HEK293 (cell line): ENCODE measurements around the gene ZCCHC8.

ENCODE experiments used
- CTCF ChIA-PET: fragments of 350-600 bp; formaldehyde crosslinking; extraction: SDS; loops from one replicate; lab custom pipeline; 2021; ENCODE audit warnings: antibody characterized with exemption; lab: Yijun Ruan, JAX
- POLR2A ChIA-PET: fragments of 300-600 bp; formaldehyde crosslinking; extraction: SDS; loops from one replicate; lab custom pipeline; 2020; ENCODE audit warnings: antibody characterized with exemption, inconsistent platforms; lab: Yijun Ruan, JAX
- H3K27ac ChIP-seq: fragments of 200-500 bp; sonication (Bioruptor generic); 2 replicates; pipeline ENCODE4 v1.5.1; 2014; ENCODE audit warnings: low read depth, low read length, control low read depth, inconsistent platforms; ENCODE audit errors: extremely low read depth
- H3K36me3 ChIP-seq, 2 experiments: fragments of 200-500 bp in 1 of 2; sonication (Bioruptor generic) in 1 of 2; 1 replicate in 1 of 2; 2 replicates in 1 of 2; pipeline ENCODE4 v1.5.1; 2014 to 2017; ENCODE audit warnings: inconsistent platforms in 2 of 2, low read length in 2 of 2; ENCODE audit not compliant: control insufficient read depth in 2 of 2, insufficient read depth in 1 of 2
- H3K4me1 ChIP-seq: fragments of 200-500 bp; sonication (Bioruptor generic); 2 replicates; pipeline ENCODE4 v1.5.1; 2014; ENCODE audit warnings: mild to moderate bottlenecking, low read length, inconsistent platforms; ENCODE audit not compliant: control insufficient read depth, insufficient read depth
- H3K4me3 ChIP-seq: 2 replicates; pipeline ENCODE4 v1.5.1; 2011; ENCODE audit warnings: low read depth, mild to moderate bottlenecking, control low read depth, low read length, moderate library complexity
- H3K9me3 ChIP-seq: fragments of 200-500 bp; sonication (Bioruptor generic); 2 replicates; pipeline ENCODE4 v1.5.1; 2014; ENCODE audit warnings: low read depth, low read length, inconsistent platforms; ENCODE audit not compliant: control insufficient read depth, insufficient read depth
- GLI2 ChIP-seq: fragments of 450-650 bp; formaldehyde crosslinking; IDR thresholded peaks from 2 replicates; pipeline ENCODE4; 2017; ENCODE audit warnings: missing biosample characterization, missing genetic modification characterization, low read depth, borderline replicate concordance
- IKZF3 ChIP-seq: fragments of 450-650 bp; IDR thresholded peaks from 2 replicates; pipeline ENCODE4 v1.5.0; 2018; ENCODE audit warnings: missing biosample characterization, mild to moderate bottlenecking, missing genetic modification characterization, moderate library complexity
- KLF8 ChIP-seq: fragments of 450-650 bp; formaldehyde crosslinking; IDR thresholded peaks from 2 replicates; pipeline ENCODE4 v1.5.1; 2016; ENCODE audit warnings: missing biosample characterization, missing genetic modification characterization
- KLF9 ChIP-seq: fragments of 450-650 bp; formaldehyde crosslinking; IDR thresholded peaks from 2 replicates; pipeline ENCODE4 v1.5.1; 2016; ENCODE audit warnings: missing biosample characterization, missing genetic modification characterization, low read depth
- MEIS1 ChIP-seq: sonication (generic); formaldehyde crosslinking; IDR thresholded peaks from 2 replicates; pipeline ENCODE4 v1.8.1; 2022; ENCODE audit warnings: missing genetic modification reagents, mild to moderate bottlenecking, borderline replicate concordance
- MZF1 ChIP-seq: fragments of 450-650 bp; formaldehyde crosslinking; IDR thresholded peaks from 2 replicates; pipeline ENCODE4 v1.5.1; 2017; ENCODE audit warnings: missing biosample characterization, missing genetic modification characterization, borderline replicate concordance
- SETDB1 ChIP-seq: IDR thresholded peaks from one replicate; pipeline ENCODE4 v1.6.1; 2017; ENCODE audit warnings: mild to moderate bottlenecking, low read length, moderate library complexity, mixed read lengths; ENCODE audit not compliant: insufficient read length
- SP3 ChIP-seq: fragments of 450-650 bp; formaldehyde crosslinking; IDR thresholded peaks from 2 replicates; pipeline ENCODE4 v1.5.1; 2016; ENCODE audit warnings: missing biosample characterization, missing genetic modification characterization
- YY2 ChIP-seq: fragments of 450-650 bp; formaldehyde crosslinking; IDR thresholded peaks from 2 replicates; pipeline ENCODE4 v1.5.1; 2016; ENCODE audit warnings: missing biosample characterization, missing genetic modification characterization
- ZBTB17 ChIP-seq: fragments of 450-650 bp; formaldehyde crosslinking; IDR thresholded peaks from 2 replicates; pipeline ENCODE4 v1.5.1; 2016; ENCODE audit warnings: missing biosample characterization, missing genetic modification characterization
- ZBTB6 ChIP-seq: fragments of 450-650 bp; formaldehyde crosslinking; IDR thresholded peaks from 2 replicates; pipeline ENCODE4 v1.5.1; 2017; ENCODE audit warnings: missing biosample characterization, missing genetic modification characterization
- ZNF112 ChIP-seq: fragments of 450-650 bp; formaldehyde crosslinking; IDR thresholded peaks from 2 replicates; pipeline ENCODE4 v1.5.0; 2017; ENCODE audit warnings: missing biosample characterization, missing genetic modification characterization
- ZNF133 ChIP-seq: fragments of 450-650 bp; formaldehyde crosslinking; IDR thresholded peaks from 2 replicates; pipeline ENCODE4 v1.5.1; 2016; ENCODE audit warnings: missing biosample characterization, missing genetic modification characterization
- ZNF18 ChIP-seq: fragments of 450-650 bp; formaldehyde crosslinking; IDR thresholded peaks from 2 replicates; pipeline ENCODE4 v1.5.1; 2016; ENCODE audit warnings: missing biosample characterization, missing genetic modification characterization
- ZNF2 ChIP-seq: fragments of 450-650 bp; formaldehyde crosslinking; IDR thresholded peaks from 2 replicates; pipeline ENCODE4 v1.5.1; 2016; ENCODE audit warnings: missing biosample characterization, missing genetic modification characterization
- ZNF211 ChIP-seq: fragments of 450-650 bp; formaldehyde crosslinking; IDR thresholded peaks from 2 replicates; pipeline ENCODE4 v1.5.1; 2016; ENCODE audit warnings: low read depth, missing biosample characterization, missing genetic modification characterization
- ZNF221 ChIP-seq: fragments of 450-650 bp; formaldehyde crosslinking; IDR thresholded peaks from 2 replicates; pipeline ENCODE4 v1.5.1; 2017; ENCODE audit warnings: missing biosample characterization, missing genetic modification characterization, borderline replicate concordance
- ZNF335 ChIP-seq: fragments of 450-650 bp; formaldehyde crosslinking; conservative IDR thresholded peaks from 2 replicates; pipeline ENCODE4 v1.5.1; 2016; ENCODE audit warnings: missing biosample characterization, missing genetic modification characterization
- ZNF416 ChIP-seq: fragments of 450-650 bp; formaldehyde crosslinking; IDR thresholded peaks from 2 replicates; pipeline ENCODE4 v1.5.1; 2016; ENCODE audit warnings: missing biosample characterization, missing genetic modification characterization
- ZNF518A ChIP-seq: fragments of 450-650 bp; formaldehyde crosslinking; conservative IDR thresholded peaks from 2 replicates; pipeline ENCODE4 v1.5.1; 2016; ENCODE audit warnings: low read depth, missing biosample characterization, missing genetic modification characterization
- ZNF530 ChIP-seq: fragments of 450-650 bp; formaldehyde crosslinking; IDR thresholded peaks from 2 replicates; pipeline ENCODE4 v1.5.1; 2016; ENCODE audit warnings: low read depth, missing biosample characterization, missing genetic modification characterization
- ZNF544 ChIP-seq: fragments of 450-650 bp; formaldehyde crosslinking; IDR thresholded peaks from 2 replicates; pipeline ENCODE4 v1.5.0; 2017; ENCODE audit warnings: missing biosample characterization, missing genetic modification characterization
- ZNF561 ChIP-seq: fragments of 450-650 bp; IDR thresholded peaks from 2 replicates; pipeline ENCODE4 v1.5.1; 2018; ENCODE audit warnings: missing biosample characterization, missing genetic modification characterization, borderline replicate concordance
- ZNF629 ChIP-seq: fragments of 450-650 bp; formaldehyde crosslinking; IDR thresholded peaks from 2 replicates; pipeline ENCODE4 v1.5.1; 2017; ENCODE audit warnings: missing biosample characterization, missing genetic modification characterization
- ZNF658 ChIP-seq: fragments of 450-650 bp; formaldehyde crosslinking; IDR thresholded peaks from 2 replicates; pipeline ENCODE4; 2016; ENCODE audit warnings: missing biosample characterization, missing genetic modification characterization
- ZNF660 ChIP-seq: fragments of 450-650 bp; IDR thresholded peaks from 2 replicates; pipeline ENCODE4 v1.5.1; 2018; ENCODE audit warnings: missing biosample characterization, mild to moderate bottlenecking, missing genetic modification characterization
- ZNF677 ChIP-seq: fragments of 450-650 bp; IDR thresholded peaks from 2 replicates; pipeline ENCODE4 v1.5.0; 2018; ENCODE audit warnings: missing biosample characterization, mild to moderate bottlenecking, missing genetic modification characterization, moderate library complexity
- TF ChIP-seq, protein P1 (sequence below): fragments of 450-650 bp; formaldehyde crosslinking; IDR thresholded peaks from 2 replicates; pipeline ENCODE4 v1.5.1; 2016; ENCODE audit warnings: missing biosample characterization, missing genetic modification characterization

The ZCCHC8 gene

DNA sequence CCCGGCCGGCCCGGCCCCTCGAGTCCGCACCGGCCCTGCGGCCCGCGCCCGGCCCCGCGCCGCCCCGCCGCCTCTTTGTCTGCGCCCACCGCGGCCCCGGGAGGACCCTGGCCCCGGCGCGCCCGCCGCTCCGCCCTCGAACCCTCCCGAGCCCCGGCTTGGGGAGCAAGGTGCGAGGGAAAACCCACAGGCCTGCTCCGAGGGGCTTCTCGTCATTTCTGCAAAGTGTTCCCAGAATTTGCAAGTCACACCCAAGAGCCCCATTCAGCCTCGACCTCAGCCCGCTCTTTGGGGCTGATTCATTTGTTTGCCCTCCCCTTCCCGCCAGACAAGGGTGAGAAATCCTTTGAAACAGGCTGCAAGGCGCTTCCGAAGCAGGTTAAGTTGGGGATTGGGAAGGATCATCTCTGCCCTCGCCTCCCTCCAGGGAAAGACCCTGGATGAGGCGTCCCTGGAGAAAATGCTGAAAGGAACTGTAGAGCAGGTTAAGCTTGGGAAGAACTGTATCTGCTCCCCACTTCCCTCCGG, 77.9 kb downstream of the ZCCHC8 start (continued):
- TF ChIP-seq KLF8 (tag by site-specific recombination): peak; percentile 30; the same call in 1 of the 2 replicates
- TF ChIP-seq ZNF561 (tag by site-specific recombination): no peak
- TF ChIP-seq ZNF660 (tag by site-specific recombination): 0 out of 2 replicates have a peak, but pooled peaks have one; percentile 18
- TF ChIP-seq ZNF544 (tag by site-specific recombination): no peak
- TF ChIP-seq ZNF211: no peak
- no peak for TF ChIP-seq ZNF112 (tag by site-specific recombination)
- TF ChIP-seq ZNF2 (tag by site-specific recombination): no peak
- TF ChIP-seq ZNF530 (tag by site-specific recombination): no peak
- TF ChIP-seq IKZF3 (tag by site-specific recombination): peak; percentile 54; the same call in 1 of the 2 replicates
- no peak for TF ChIP-seq SETDB1
- TF ChIP-seq ZNF658: no peak
- peak; percentile 24 for TF ChIP-seq ZBTB17 (tag by site-specific recombination)
- no peak for TF ChIP-seq GLI2

DNA sequence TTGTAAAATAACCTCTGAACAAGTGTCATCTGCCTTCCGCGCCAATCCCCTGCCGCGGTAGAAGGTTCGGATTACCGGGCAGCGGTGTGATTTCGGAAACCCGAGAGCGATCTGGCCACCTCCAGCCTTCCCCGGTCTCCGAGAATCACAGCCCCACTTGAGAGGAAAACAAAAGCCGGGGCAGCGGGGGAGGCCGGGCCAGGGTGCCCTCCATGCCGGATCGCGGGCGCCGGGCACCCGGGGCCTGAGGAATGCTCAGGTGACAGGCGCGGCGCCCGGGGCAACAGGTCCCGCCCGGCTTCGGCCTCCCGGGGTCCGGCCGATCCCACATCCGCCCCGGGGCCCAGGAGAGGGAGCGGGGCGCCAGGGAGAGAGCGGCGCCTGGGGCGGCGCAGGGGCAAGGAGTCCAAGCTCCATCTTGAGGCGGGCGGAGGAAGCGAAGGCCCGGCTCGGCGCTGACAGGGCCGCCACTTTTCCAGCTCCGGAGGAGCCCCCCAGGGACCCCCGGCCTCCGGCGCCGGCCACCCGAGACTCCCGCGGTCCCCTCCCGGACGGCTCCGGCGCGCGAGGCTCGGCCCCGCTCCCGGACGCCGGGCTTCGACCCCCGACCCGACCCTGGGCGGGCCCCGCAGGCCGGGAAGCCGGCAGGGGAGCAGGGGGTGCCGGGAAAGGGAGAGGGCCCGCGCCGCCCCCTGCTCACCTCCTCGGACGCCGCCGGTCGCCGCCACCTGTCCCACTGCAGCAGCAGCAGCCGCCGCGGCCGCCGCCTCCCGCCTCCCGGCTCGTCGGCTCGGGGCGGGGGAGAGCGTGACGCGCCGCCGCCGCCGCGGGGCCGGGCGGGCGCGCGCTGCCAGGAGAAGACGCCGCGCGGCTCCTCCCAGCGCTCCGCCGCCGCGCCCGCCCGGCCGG, 78.7 kb downstream of the ZCCHC8 start, which contains the start of gene CLIP1:
CLIP1 (minus strand) TSS at position 849 of the 909 bp plus-strand sequence. CDS start 42,217 bp downstream, outside the sequence.
- CTCF ChIA-PET: interaction anchor here (0.9 kb wide), 1 partner anchor 22 kb away, joined by 4 read pairs; no protein-coding TSS in a partner anchor
- POLR2A ChIA-PET: interaction anchor here (2.3 to 2.5 kb wide), 2 partner anchors 22 kb away, joined by 15 to 16 read pairs; no protein-coding TSS in a partner anchor
- Histone ChIP-seq H3K9me3 (no peaks in the 10 kb centered on the region), H3K4me1 (peaks cover 18% of the 10 kb centered on the region), H3K36me3 (no peaks in the 10 kb centered on the region), H3K4me3 (peak within 1 kb of the TSS; percentile 56), H3K27ac (peak within 1 kb of the TSS; percentile 99)
- TF ChIP-seq ZNF518A (no peak), MZF1 (tag by site-specific recombination) (0 out of 2 replicates have a peak, but pooled peaks have one; percentile 13), ZNF629 (0 out of 2 replicates have a peak, but pooled peaks have one; percentile 25), ZNF18 (tag by site-specific recombination) (peak; percentile 81), ZNF133 (tag by site-specific recombination) (no peak), ZNF660 (tag by site-specific recombination) (peak; percentile 67), KLF9 (tag by site-specific recombination) (peak; percentile 43; the same call in 1 of the 2 replicates), ZBTB6 (tag by site-specific recombination) (peak; percentile 38; the same call in 1 of the 2 replicates), ZNF416 (tag by site-specific recombination) (no peak), YY2 (tag by site-specific recombination) (peak; percentile 37; the same call in 1 of the 2 replicates), ZNF221 (tag by site-specific recombination) (no peak), SP3 (tag by site-specific recombination) (0 out of 2 replicates have a peak, but pooled peaks have one; percentile 9), IKZF3 (tag by site-specific recombination) (peak; percentile 89), MEIS1 (no peak), ZNF677 (peak; percentile 42; the same call in 1 of the 2 replicates), ZNF335 (tag by site-specific recombination) (peak; percentile 92)
- TF ChIP-seq, protein P1, sequence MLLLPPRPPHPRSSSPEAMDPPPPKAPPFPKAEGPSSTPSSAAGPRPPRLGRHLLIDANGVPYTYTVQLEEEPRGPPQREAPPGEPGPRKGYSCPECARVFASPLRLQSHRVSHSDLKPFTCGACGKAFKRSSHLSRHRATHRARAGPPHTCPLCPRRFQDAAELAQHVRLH (tag by site-specific recombination): no peak
